K562 (cell line): ENCODE data around the gene POLR3H. TPM values are rescaled to one million over a fixed set of nuclear protein-coding genes. Genes with fewer than 3 reads are reported as not detected.

Experiments used
- CXXC5 ChIP-seq: fragments of 250-450 bp; sonication (Bioruptor Pico); IDR thresholded peaks from 2 replicates; pipeline ENCODE4 v1.8.0; 2022; ENCODE audit warnings: inconsistent platforms, mild to moderate bottlenecking, moderate library complexity
- SPI1 ChIP-seq: IDR thresholded peaks from 2 replicates; pipeline ENCODE4 v1.6.1; 2011; ENCODE audit warnings: low read depth, low read length, control low read depth, borderline replicate concordance
- polyA plus RNA-seq, 8 experiments: library from polyadenylated mRNA; depleted of rRNA in 4 of 8; stranded (reverse) in 5 of 8; unstranded in 3 of 8; fragments of >200 nt; fragmentation: Nextera tagmentation in 2 of 8; fragmentation: Illumina TruSeq in 1 of 8; extraction: Ambion mirVana in 2 of 8; extraction: Trizol in 1 of 8; gene quantifications; 2 replicates each; pipeline versions ENCODE4 v1.2.1 to v1.2.3, GENCODE V29; 2011 to 2014; ENCODE audit warnings: inconsistent platforms in 1 of 8, missing spikeins in 1 of 8
- total RNA-seq, 7 experiments: library from RNA; depleted of rRNA in 6 of 7; stranded (reverse); fragments of >200 nt in 6 of 7; fragmentation: Illumina TruSeq in 2 of 7; extraction: Trizol in 2 of 7; gene quantifications; 2 replicates each; pipeline versions ENCODE4 v1.2.1 to v1.2.3, GENCODE V29; 2011 to 2021; ENCODE audit warnings: low replicate concordance in 1 of 7
- TF ChIP-seq, protein P1 (sequence below): fragments of 450-650 bp; IDR thresholded peaks from 2 replicates; pipeline ENCODE4 v1.7.0; 2016; ENCODE audit warnings: borderline replicate concordance
- TF ChIP-seq, protein P2 (sequence below): fragments of 250-450 bp; sonication (Bioruptor Pico); IDR thresholded peaks from 2 replicates; pipeline ENCODE4 v1.8.0; 2021; ENCODE audit warnings: borderline replicate concordance, mild to moderate bottlenecking, moderate library complexity; ENCODE audit not compliant: poor library complexity, severe bottlenecking
- TF ChIP-seq, protein P3 (sequence below): fragments of 250-450 bp; sonication (Bioruptor Pico); IDR thresholded peaks from 2 replicates; pipeline ENCODE4 v1.9.0; 2021; ENCODE audit warnings: mild to moderate bottlenecking
- TF ChIP-seq, protein P4 (sequence below): fragments of 250-450 bp; sonication (Bioruptor Pico); IDR thresholded peaks from 2 replicates; pipeline ENCODE4 v1.9.0; 2021; ENCODE audit warnings: mild to moderate bottlenecking, inconsistent platforms

Gene POLR3H
- total and polyA plus RNA-seq, 9 of the 15 experiments (the other 6 are each of a cell fraction or from before 2014, with no cell fraction given): 5.3 to 48.4 (median 22.2) TPM

DNA sequence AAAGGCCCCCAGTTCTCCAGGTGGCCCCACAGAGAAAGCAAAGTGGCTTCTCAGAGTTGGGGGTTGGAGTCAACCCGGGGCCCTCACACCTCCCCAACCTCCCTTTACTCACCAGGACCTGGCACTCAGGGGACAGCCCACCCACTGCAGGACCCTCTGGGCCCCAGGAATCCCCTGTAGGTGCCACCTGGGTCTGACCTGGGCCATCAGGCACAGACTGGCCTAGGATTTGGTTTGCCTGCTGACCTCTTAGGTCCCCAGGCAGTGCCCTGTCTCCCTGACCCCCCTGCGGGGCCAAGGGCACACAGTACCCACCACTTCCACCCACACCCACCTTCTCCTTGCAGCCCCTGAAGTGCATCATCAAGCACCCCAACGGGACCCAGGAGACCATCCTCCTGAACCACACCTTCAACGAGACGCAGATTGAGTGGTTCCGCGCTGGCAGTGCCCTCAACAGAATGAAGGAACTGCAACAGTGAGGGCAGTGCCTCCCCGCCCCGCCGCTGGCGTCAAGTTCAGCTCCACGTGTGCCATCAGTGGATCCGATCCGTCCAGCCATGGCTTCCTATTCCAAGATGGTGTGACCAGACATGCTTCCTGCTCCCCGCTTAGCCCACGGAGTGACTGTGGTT lies 16.0 kb downstream of the POLR3H start (continued):
- TF ChIP-seq, protein P1, sequence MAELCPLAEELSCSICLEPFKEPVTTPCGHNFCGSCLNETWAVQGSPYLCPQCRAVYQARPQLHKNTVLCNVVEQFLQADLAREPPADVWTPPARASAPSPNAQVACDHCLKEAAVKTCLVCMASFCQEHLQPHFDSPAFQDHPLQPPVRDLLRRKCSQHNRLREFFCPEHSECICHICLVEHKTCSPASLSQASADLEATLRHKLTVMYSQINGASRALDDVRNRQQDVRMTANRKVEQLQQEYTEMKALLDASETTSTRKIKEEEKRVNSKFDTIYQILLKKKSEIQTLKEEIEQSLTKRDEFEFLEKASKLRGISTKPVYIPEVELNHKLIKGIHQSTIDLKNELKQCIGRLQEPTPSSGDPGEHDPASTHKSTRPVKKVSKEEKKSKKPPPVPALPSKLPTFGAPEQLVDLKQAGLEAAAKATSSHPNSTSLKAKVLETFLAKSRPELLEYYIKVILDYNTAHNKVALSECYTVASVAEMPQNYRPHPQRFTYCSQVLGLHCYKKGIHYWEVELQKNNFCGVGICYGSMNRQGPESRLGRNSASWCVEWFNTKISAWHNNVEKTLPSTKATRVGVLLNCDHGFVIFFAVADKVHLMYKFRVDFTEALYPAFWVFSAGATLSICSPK: no peak
- TF ChIP-seq SPI1 (no peak), CXXC5 (CRISPR knock-in tag) (no peak)
- TF ChIP-seq, protein P2, sequence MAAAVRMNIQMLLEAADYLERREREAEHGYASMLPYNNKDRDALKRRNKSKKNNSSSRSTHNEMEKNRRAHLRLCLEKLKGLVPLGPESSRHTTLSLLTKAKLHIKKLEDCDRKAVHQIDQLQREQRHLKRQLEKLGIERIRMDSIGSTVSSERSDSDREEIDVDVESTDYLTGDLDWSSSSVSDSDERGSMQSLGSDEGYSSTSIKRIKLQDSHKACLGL (CRISPR knock-in tag): no peak
- TF ChIP-seq, protein P3, sequence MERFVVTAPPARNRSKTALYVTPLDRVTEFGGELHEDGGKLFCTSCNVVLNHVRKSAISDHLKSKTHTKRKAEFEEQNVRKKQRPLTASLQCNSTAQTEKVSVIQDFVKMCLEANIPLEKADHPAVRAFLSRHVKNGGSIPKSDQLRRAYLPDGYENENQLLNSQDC: no peak
- TF ChIP-seq, protein P4, sequence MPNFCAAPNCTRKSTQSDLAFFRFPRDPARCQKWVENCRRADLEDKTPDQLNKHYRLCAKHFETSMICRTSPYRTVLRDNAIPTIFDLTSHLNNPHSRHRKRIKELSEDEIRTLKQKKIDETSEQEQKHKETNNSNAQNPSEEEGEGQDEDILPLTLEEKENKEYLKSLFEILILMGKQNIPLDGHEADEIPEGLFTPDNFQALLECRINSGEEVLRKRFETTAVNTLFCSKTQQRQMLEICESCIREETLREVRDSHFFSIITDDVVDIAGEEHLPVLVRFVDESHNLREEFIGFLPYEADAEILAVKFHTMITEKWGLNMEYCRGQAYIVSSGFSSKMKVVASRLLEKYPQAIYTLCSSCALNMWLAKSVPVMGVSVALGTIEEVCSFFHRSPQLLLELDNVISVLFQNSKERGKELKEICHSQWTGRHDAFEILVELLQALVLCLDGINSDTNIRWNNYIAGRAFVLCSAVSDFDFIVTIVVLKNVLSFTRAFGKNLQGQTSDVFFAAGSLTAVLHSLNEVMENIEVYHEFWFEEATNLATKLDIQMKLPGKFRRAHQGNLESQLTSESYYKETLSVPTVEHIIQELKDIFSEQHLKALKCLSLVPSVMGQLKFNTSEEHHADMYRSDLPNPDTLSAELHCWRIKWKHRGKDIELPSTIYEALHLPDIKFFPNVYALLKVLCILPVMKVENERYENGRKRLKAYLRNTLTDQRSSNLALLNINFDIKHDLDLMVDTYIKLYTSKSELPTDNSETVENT: no peak
